ENCODE data around the gene PSTPIP1.

GRCh38 chr15:77059786-77060361, 64.9 kb downstream of the PSTPIP1 start:
- TF ChIP-seq POLR2A (IDR thresholded peaks at IDR 0.05) (no peak), CTCF (IDR thresholded peaks at IDR 0.05) (no peak), POLR2AphosphoS5 (IDR thresholded peaks at IDR 0.05) (no peak), EP300 (IDR thresholded peaks at IDR 0.05) (no peak)

Measured in sigmoid colon (tissue), 4 donors.